ENCODE data around the gene GPR89B.
"Not testable (repeated sequence)": the region's sequence is repeated elsewhere in the genome, so short reads cannot be mapped to it uniquely, and the experiment has no call there.

GRCh38 chr1:148038462-148039333 is 110.5 kb downstream of the GPR89B start:
- not testable (repeated sequence) for TF ChIP-seq CTCF (IDR thresholded peaks at IDR 0.05)
- TF ChIP-seq POLR2A (IDR thresholded peaks at IDR 0.05): peak in 1 of 2 donors; percentile 92
